GM12878 (cell line): ENCODE measurements around the gene ATF4.

Experiments used
- CHD4 ChIP-seq: fragments of 200-600 bp; sonication (generic); IDR thresholded peaks from 2 replicates; pipeline ENCODE4 v1.6.1; 2016; ENCODE audit warnings: mild to moderate bottlenecking
- CREB1 ChIP-seq: IDR thresholded peaks from 2 replicates; pipeline ENCODE4 v1.6.1; 2012; ENCODE audit warnings: low read depth, mild to moderate bottlenecking, inconsistent platforms
- EZH2 ChIP-seq: IDR thresholded peaks from 2 replicates; pipeline ENCODE4 v1.6.1; 2012; ENCODE audit warnings: low read depth, mild to moderate bottlenecking, control low read depth, inconsistent platforms, low read length, borderline replicate concordance; ENCODE audit not compliant: control insufficient read depth
- GABPA ChIP-seq: IDR thresholded peaks from 2 replicates; pipeline ENCODE4 v1.6.1; 2014; ENCODE audit warnings: antibody characterized with exemption, low read depth, mild to moderate bottlenecking, inconsistent platforms
- NR2F1 ChIP-seq: fragments of 450-650 bp; conservative IDR thresholded peaks from 2 replicates; pipeline ENCODE4 v1.6.1; 2017; ENCODE audit warnings: mild to moderate bottlenecking
- RCOR1 ChIP-seq: conservative IDR thresholded peaks from 2 replicates; pipeline ENCODE4 v1.6.1; 2012; ENCODE audit warnings: low read depth, low read length, improper control_type of control experiment
- SMC3 ChIP-seq: IDR thresholded peaks from 2 replicates; pipeline ENCODE4 v1.6.1; 2011; ENCODE audit warnings: low read length, improper control_type of control experiment, borderline replicate concordance
- ZNF207 ChIP-seq: fragments of 450-650 bp; IDR thresholded peaks from 2 replicates; pipeline ENCODE4 v1.6.1; 2014; ENCODE audit warnings: antibody characterized with exemption, mild to moderate bottlenecking, borderline replicate concordance
- ZNF274 ChIP-seq: IDR thresholded peaks from one replicate; pipeline ENCODE4 v1.8.0; 2011; ENCODE audit not compliant: insufficient read length, insufficient read depth
- TF ChIP-seq, protein P1 (sequence below): IDR thresholded peaks from 2 replicates; pipeline ENCODE4 v1.6.1; 2012; ENCODE audit warnings: low read depth, low read length, improper control_type of control experiment
- TF ChIP-seq, protein P2 (sequence below), 3 experiments: IDR thresholded peaks in 2 of 3; conservative IDR thresholded peaks in 1 of 3; 2 replicates each; pipeline ENCODE4 v1.5.1; 2011; ENCODE audit warnings: low read depth in 3 of 3, low read length in 3 of 3, mild to moderate bottlenecking in 3 of 3, control low read depth in 2 of 3, moderate library complexity in 2 of 3, inconsistent platforms in 1 of 3, mixed read lengths in 1 of 3; ENCODE audit not compliant: control insufficient read depth in 2 of 3, insufficient read depth in 1 of 3; ENCODE audit errors: extremely low read depth in 1 of 3
- TF ChIP-seq, protein P3 (sequence below): IDR thresholded peaks from 2 replicates; pipeline ENCODE4 v1.6.1; 2011; ENCODE audit warnings: borderline replicate concordance, low read depth, mild to moderate bottlenecking, moderate library complexity, mixed read lengths, low read length; ENCODE audit not compliant: insufficient read depth; ENCODE audit errors: extremely low read length
- TF ChIP-seq, protein P4 (sequence below): IDR thresholded peaks from 2 replicates; pipeline ENCODE4 v1.6.1; 2012; ENCODE audit warnings: low read depth, low read length, improper control_type of control experiment
- TF ChIP-seq, protein P5 (sequence below): fragments of 450-650 bp; IDR thresholded peaks from 2 replicates; pipeline ENCODE4 v1.6.1; 2014; ENCODE audit warnings: mild to moderate bottlenecking

DNA sequence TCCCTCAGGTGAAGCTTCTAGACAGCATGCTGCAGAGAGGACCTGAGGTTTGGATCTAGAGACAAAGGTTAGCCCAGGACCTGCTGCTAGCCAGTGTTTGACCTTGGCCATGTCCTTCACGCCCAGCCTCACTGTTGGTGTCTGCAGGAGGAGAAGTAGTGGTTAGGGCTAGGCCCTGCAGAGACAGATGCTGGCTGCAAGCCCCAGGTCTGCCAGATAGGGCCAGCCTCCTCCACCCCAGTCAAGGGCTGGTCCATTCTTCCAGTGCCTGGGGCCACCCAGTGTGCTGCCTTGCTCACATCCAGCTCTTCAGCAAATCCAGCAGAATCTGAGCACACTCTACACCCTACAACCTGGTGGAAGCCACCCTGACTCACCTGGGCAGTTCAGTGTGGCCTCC, 39.8 kb upstream of the ATF4 start:
- no peak for TF ChIP-seq SMC3
- TF ChIP-seq, protein P1, sequence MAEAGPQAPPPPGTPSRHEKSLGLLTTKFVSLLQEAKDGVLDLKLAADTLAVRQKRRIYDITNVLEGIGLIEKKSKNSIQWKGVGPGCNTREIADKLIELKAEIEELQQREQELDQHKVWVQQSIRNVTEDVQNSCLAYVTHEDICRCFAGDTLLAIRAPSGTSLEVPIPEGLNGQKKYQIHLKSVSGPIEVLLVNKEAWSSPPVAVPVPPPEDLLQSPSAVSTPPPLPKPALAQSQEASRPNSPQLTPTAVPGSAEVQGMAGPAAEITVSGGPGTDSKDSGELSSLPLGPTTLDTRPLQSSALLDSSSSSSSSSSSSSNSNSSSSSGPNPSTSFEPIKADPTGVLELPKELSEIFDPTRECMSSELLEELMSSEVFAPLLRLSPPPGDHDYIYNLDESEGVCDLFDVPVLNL, result no peak
- no peak for TF ChIP-seq GABPA
- TF ChIP-seq, protein P2, sequence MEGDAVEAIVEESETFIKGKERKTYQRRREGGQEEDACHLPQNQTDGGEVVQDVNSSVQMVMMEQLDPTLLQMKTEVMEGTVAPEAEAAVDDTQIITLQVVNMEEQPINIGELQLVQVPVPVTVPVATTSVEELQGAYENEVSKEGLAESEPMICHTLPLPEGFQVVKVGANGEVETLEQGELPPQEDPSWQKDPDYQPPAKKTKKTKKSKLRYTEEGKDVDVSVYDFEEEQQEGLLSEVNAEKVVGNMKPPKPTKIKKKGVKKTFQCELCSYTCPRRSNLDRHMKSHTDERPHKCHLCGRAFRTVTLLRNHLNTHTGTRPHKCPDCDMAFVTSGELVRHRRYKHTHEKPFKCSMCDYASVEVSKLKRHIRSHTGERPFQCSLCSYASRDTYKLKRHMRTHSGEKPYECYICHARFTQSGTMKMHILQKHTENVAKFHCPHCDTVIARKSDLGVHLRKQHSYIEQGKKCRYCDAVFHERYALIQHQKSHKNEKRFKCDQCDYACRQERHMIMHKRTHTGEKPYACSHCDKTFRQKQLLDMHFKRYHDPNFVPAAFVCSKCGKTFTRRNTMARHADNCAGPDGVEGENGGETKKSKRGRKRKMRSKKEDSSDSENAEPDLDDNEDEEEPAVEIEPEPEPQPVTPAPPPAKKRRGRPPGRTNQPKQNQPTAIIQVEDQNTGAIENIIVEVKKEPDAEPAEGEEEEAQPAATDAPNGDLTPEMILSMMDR (IDR thresholded peaks at IDR 0.05 in 2 of 3, conservative IDR thresholded peaks at IDR 0.05 in 1 of 3; ENCODE audit: control insufficient read depth in 2 of 3, extremely low read depth in 1 of 3, insufficient read depth in 1 of 3, low read depth in 3 of 3, low read length in 3 of 3), result no peak
- TF ChIP-seq ZNF207, result no peak
- no peak for TF ChIP-seq CHD4
- TF ChIP-seq CREB1, result no peak
- TF ChIP-seq, protein P3, sequence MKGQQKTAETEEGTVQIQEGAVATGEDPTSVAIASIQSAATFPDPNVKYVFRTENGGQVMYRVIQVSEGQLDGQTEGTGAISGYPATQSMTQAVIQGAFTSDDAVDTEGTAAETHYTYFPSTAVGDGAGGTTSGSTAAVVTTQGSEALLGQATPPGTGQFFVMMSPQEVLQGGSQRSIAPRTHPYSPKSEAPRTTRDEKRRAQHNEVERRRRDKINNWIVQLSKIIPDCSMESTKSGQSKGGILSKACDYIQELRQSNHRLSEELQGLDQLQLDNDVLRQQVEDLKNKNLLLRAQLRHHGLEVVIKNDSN, result no peak
- no peak for TF ChIP-seq ZNF274
- TF ChIP-seq EZH2, result no peak
- TF ChIP-seq, protein P4, sequence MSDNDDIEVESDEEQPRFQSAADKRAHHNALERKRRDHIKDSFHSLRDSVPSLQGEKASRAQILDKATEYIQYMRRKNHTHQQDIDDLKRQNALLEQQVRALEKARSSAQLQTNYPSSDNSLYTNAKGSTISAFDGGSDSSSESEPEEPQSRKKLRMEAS, result no peak
- no peak for TF ChIP-seq NR2F1
- TF ChIP-seq, protein P5, sequence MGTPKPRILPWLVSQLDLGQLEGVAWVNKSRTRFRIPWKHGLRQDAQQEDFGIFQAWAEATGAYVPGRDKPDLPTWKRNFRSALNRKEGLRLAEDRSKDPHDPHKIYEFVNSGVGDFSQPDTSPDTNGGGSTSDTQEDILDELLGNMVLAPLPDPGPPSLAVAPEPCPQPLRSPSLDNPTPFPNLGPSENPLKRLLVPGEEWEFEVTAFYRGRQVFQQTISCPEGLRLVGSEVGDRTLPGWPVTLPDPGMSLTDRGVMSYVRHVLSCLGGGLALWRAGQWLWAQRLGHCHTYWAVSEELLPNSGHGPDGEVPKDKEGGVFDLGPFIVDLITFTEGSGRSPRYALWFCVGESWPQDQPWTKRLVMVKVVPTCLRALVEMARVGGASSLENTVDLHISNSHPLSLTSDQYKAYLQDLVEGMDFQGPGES, result no peak
- TF ChIP-seq RCOR1, result no peak
